ENCODE data around the gene NUDT2. TPM values are rescaled to one million over a fixed set of nuclear protein-coding genes. Genes with fewer than 3 reads are reported as not detected.

NUDT2 gene
- total RNA-seq: 19.6 and 26.7 TPM in 2 replicates

DNA sequence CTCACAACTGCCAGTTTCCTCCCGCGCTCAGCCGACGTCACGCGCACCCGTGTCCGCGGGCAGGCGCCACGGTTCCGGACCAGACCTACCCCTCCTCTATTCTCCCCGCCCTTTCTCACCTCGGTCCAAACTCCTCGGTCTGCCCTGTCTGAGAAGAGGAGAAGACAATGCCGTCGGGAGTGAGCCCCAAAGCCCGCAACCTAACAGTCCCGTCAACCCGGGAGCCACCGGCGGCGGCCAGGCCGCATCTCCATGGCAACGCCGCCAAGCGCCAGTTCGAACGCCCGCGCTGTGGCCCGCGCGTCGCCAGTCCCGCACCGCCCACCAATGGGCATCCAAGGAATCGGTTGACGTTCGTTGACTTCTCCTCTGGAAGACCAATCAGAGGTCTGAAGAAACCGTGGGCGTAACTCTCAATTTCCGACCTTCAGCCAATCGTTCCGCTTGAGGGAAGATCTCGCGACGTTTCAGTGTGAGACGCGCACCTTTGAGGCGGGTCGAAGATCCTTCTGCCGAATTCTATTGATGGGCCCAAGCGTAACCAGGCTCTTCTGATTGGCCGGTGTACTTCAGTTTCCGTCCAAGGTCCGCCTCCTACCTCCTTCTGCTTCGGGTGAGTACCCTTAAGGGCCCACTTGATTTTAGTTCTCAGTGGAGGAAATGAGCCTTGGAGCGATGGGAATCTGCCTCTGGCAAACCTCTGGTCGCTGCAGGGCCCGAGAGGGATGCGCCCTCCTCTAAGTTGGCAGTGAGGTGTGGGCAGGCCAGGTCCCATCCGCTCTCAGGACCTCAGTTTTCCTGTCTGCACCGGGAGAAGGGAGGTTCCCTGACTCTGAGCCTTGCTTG is at the start of gene NUDT2, which contains the start of gene KIF24:
NUDT2 (plus strand) TSS at position 583 of the 846 bp plus-strand sequence. CDS start 9,471 bp downstream, outside the sequence.
KIF24 (minus strand) TSS at position 282 of the 846 bp plus-strand sequence. CDS start 17,922 bp downstream, outside the sequence.

DNA sequence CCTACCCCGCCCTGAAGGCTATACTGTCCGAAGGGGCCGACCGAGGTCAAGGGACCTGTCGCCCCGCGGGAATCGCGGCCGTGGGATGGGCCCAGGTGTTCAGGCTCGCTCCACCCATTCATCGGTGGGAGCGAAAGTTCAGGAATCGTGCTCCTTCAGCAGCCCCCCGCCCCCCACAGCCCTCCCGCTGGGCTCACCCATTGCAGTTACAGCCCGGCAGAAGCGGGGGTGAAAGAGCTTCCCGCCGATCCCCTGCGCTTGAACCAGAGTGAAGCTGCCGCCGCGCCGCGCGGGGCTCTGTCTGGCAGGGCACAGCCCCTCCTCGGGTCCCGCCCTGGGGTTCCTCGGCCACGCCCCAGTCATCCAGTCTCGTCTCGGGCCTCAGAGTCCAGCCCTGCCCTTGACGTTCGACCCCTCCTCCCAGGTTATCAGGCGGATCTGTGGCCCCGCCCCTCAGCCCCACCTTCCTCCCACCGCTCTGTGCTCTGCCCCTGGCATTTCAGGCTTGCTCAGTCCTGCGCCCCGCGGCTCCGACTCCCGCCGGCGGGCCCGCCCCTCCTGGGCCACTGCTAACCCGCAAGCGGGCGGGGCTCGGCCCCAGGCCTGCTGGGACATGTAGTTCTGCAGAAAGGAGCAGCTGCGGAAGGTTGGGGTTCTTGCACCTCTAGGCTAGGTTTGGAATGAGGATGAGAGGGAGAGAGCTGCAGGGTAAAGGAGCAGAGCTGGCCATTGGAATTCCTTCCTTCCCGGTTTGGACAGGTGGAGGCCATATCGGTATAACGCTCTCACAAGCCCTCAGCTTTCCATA is 47.4 kb downstream of the NUDT2 start, which contains the start of gene MYORG:
MYORG (minus strand) TSS at position 303 of the 808 bp plus-strand sequence. CDS start 3,955 bp downstream, outside the sequence.

Small RNA genes within 50 kb of the gene (small RNA-seq; reads per million reads assigned to genes)
- gene RF00019 (not detected), gene RNU2-50P (0.12 reads per million)

Other genes starting within 250 kb of the NUDT2 start
- 20.8 and 31.1 TPM in 2 replicates for gene DCAF12, start 202.9 kb upstream of the NUDT2 start, total RNA-seq
- 33.4 and 36.0 TPM in 2 replicates for gene UBAP1, start 150.5 kb upstream of the NUDT2 start, total RNA-seq
- 1.4 and 2.0 TPM in 2 replicates for gene KIF24, start 301 bp upstream of the NUDT2 start, total RNA-seq
- gene MYORG, start 47.3 kb downstream of the NUDT2 start, total RNA-seq: 7.9 and 13.1 TPM in 2 replicates
- gene FAM219A, start 129.0 kb downstream of the NUDT2 start, total RNA-seq: 7.9 and 14.2 TPM in 2 replicates
- gene DNAI1, start 129.2 kb downstream of the NUDT2 start, total RNA-seq: 1.2 TPM in 1 of 2 replicates, not detected in the other
- gene ENHO, start 193.4 kb downstream of the NUDT2 start, total RNA-seq: not detected in 2 replicates

All from placental epithelial cell (primary cell).